Breast epithelium (tissue), 3 donors: ENCODE measurements around the gene ZNF398.

Experiments used
- POLR2A ChIP-seq: fragments of 450-650 bp; IDR thresholded peaks from one replicate; pipeline ENCODE4 v1.6.1; 2016; ENCODE audit warnings: antibody characterized with exemption, mild to moderate bottlenecking, moderate library complexity
- POLR2AphosphoS5 ChIP-seq, 3 donors: sonication (generic); formaldehyde crosslinking; IDR thresholded peaks; one replicate each; pipeline ENCODE4 v1.6.1; 2017; ENCODE audit warnings: antibody characterized with exemption in 3 of 3
- TF ChIP-seq, protein P1 (sequence below), 3 donors: fragments of 450-650 bp; IDR thresholded peaks; one replicate each; pipeline ENCODE4 v1.5.1; 2016 to 2017; ENCODE audit warnings: antibody characterized with exemption in 3 of 3, mild to moderate bottlenecking in 3 of 3, moderate library complexity in 3 of 3

- TF ChIP-seq, protein P1, sequence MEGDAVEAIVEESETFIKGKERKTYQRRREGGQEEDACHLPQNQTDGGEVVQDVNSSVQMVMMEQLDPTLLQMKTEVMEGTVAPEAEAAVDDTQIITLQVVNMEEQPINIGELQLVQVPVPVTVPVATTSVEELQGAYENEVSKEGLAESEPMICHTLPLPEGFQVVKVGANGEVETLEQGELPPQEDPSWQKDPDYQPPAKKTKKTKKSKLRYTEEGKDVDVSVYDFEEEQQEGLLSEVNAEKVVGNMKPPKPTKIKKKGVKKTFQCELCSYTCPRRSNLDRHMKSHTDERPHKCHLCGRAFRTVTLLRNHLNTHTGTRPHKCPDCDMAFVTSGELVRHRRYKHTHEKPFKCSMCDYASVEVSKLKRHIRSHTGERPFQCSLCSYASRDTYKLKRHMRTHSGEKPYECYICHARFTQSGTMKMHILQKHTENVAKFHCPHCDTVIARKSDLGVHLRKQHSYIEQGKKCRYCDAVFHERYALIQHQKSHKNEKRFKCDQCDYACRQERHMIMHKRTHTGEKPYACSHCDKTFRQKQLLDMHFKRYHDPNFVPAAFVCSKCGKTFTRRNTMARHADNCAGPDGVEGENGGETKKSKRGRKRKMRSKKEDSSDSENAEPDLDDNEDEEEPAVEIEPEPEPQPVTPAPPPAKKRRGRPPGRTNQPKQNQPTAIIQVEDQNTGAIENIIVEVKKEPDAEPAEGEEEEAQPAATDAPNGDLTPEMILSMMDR (IDR thresholded peaks at IDR 0.05), result no peak
- TF ChIP-seq POLR2A (no peak), POLR2AphosphoS5 (IDR thresholded peaks at IDR 0.05) (no peak)
Observed at GRCh38 chr7:149130572-149131198, 16.6 kb upstream of the ZNF398 start.
